ENCODE data around the gene DDA1.

DDA1 gene

GRCh38 chr19:17327068-17327653, 17.8 kb downstream of the DDA1 start:
- H3F3A ChIP-seq (ENCODE audit: insufficient read depth), result peaks cover 7% of the 10 kb centered on the region; the same call in 1 of the 2 replicates
- H3K4me3 ChIP-seq (ENCODE audit: insufficient read depth, low read length, poor library complexity, severe bottlenecking), result no peak overlapping the region
- no peak overlapping the region for H3K4me2 ChIP-seq (ENCODE audit: low read depth, low read length, poor library complexity, severe bottlenecking)
- H3K79me2 ChIP-seq (ENCODE audit: insufficient read depth, low read length), result no peaks in the 10 kb centered on the region
- H3K9me3 ChIP-seq (ENCODE audit: insufficient read depth, low read length), result no peaks in the 10 kb centered on the region
- no peaks in the 10 kb centered on the region for H4K20me1 ChIP-seq (ENCODE audit: low read depth, low read length)
- TF ChIP-seq EZH2phosphoT487 (conservative IDR thresholded peaks at IDR 0.05; ENCODE audit: low read length), result no peak
- TF ChIP-seq, protein P1, sequence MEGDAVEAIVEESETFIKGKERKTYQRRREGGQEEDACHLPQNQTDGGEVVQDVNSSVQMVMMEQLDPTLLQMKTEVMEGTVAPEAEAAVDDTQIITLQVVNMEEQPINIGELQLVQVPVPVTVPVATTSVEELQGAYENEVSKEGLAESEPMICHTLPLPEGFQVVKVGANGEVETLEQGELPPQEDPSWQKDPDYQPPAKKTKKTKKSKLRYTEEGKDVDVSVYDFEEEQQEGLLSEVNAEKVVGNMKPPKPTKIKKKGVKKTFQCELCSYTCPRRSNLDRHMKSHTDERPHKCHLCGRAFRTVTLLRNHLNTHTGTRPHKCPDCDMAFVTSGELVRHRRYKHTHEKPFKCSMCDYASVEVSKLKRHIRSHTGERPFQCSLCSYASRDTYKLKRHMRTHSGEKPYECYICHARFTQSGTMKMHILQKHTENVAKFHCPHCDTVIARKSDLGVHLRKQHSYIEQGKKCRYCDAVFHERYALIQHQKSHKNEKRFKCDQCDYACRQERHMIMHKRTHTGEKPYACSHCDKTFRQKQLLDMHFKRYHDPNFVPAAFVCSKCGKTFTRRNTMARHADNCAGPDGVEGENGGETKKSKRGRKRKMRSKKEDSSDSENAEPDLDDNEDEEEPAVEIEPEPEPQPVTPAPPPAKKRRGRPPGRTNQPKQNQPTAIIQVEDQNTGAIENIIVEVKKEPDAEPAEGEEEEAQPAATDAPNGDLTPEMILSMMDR (IDR thresholded peaks at IDR 0.05; ENCODE audit: insufficient read depth, low read length, poor library complexity, severe bottlenecking), result no peak
- H2AFZ ChIP-seq (ENCODE audit: low read depth, low read length, severe bottlenecking), result no peak overlapping the region
- no peaks in the 10 kb centered on the region for H3K27me3 ChIP-seq (ENCODE audit: low read length)
- no peak overlapping the region for H3K27ac ChIP-seq (ENCODE audit: low read depth, low read length)
- no peaks in the 10 kb centered on the region for H3K9me2 ChIP-seq (replicated peaks; ENCODE audit: insufficient read depth, low read length)
- H3K9ac ChIP-seq (ENCODE audit: low read length), result no peak overlapping the region
- no peaks in the 10 kb centered on the region for H3K36me3 ChIP-seq (ENCODE audit: low read length)

DNA sequence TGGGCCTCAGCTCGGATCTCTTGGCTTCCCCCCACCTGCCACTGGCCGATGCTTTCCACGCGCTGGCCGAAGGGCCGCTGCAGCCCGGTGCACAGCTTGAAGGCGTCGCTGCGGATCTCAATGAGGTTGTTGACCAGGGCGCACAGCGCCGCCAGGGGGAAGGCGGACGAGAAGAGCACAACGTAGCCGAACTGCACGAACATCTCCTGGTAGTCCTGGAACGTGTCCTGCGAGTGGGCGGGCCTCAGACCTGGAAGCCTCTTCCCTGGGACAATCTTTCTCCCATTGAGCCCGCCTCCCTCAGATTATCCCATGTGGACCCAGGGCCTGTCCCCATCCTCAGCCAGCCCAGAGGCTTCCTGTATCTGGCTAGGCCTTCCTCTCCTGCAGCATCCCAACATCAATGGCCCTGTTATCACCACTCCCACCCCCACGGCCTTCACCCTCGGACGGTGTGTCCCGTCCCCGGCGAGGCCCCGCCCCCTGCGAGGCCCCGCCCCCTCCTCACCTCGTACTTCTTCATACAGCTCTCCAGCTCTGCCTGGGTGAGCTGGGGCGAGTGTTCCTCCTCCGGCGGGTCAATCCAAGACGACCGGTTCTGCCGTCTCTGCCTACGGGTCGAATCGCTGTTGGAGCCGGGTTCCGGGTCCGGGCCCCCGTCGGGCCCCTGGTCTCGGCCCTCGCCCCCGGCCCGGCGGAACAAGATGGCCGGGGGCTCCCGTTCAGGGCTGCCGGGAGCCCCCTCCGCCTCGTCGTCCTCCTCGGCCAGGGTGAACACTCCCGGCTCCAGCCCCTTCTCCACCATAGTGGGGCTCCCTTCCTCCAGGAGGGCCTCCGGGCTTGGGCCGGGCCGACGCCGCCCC, 18.5 kb downstream of the DDA1 start:
- H3K4me2 ChIP-seq (ENCODE audit: low read depth, low read length, poor library complexity, severe bottlenecking), result no peak overlapping the region

DNA sequence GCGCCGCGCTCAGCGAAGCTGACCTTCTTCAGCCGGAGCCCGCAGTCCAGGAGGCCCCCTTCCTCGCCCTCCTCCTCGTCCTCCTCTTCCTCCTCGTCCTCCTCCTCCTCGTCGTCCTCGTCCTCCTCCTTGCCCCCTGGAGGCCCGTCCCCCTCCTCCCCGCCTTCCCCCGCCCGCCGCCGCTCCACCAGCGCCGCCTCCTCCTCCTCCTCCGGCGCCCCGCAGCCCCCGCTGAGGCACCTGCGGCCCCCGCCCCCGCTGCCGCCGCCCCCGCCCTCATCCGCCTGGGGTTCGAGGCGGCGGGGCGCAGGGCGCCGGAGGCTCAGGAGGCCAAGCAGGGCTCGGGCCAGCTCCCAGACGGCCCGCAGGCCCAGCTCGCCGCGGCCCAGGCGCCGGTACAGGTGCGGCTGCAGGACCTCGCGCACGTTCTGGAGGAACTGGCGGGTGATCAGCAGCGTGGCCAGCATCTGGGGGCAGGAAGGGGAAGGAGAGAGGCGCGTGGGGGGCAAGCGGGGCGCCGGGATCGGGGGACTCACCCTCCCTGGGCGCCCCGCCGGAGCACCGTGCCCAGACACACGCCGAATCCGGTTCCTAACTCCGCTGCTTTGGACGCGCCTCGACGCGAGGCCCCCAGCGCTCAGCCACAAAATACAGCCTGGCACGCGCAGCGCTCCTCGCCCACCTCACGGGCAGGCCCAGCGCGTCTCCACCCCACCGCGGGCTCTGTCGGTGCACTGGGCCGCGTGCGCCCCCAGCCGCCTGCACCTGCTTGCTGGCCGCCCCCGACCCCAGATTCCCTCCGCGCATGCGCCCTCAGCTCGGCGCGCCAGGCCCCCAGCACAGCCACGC, 19.4 kb downstream of the DDA1 start:
- Histone ChIP-seq H3K79me2 (ENCODE audit: insufficient read depth, low read length) (no peaks in the 10 kb centered on the region), H3K4me3 (ENCODE audit: insufficient read depth, low read length, poor library complexity, severe bottlenecking) (no peak overlapping the region), H3K36me3 (ENCODE audit: low read length) (no peaks in the 10 kb centered on the region), H2AFZ (ENCODE audit: low read depth, low read length, severe bottlenecking) (no peak overlapping the region), H3K4me2 (ENCODE audit: low read depth, low read length, poor library complexity, severe bottlenecking) (no peak overlapping the region), H3K9ac (ENCODE audit: low read length) (no peak overlapping the region), H3F3A (ENCODE audit: insufficient read depth) (peaks cover 7% of the 10 kb centered on the region; the same call in 1 of the 2 replicates), H3K9me3 (ENCODE audit: insufficient read depth, low read length) (no peaks in the 10 kb centered on the region), H3K27ac (ENCODE audit: low read depth, low read length) (no peak overlapping the region), H3K9me2 (replicated peaks; ENCODE audit: insufficient read depth, low read length) (no peaks in the 10 kb centered on the region), H4K20me1 (ENCODE audit: low read depth, low read length) (no peaks in the 10 kb centered on the region), H3K27me3 (ENCODE audit: low read length) (no peaks in the 10 kb centered on the region)
- TF ChIP-seq, protein P1 (IDR thresholded peaks at IDR 0.05; ENCODE audit: insufficient read depth, low read length, poor library complexity, severe bottlenecking), result no peak
- TF ChIP-seq EZH2phosphoT487 (conservative IDR thresholded peaks at IDR 0.05; ENCODE audit: low read length), result no peak

More for the DNA sequence above, 18.5 kb downstream of the DDA1 start:
- Histone ChIP-seq H3K4me3 (ENCODE audit: insufficient read depth, low read length, poor library complexity, severe bottlenecking) (no peak overlapping the region), H3K27me3 (ENCODE audit: low read length) (no peaks in the 10 kb centered on the region), H3K27ac (ENCODE audit: low read depth, low read length) (no peak overlapping the region), H3F3A (ENCODE audit: insufficient read depth) (peaks cover 7% of the 10 kb centered on the region; the same call in 1 of the 2 replicates), H3K79me2 (ENCODE audit: insufficient read depth, low read length) (no peaks in the 10 kb centered on the region), H2AFZ (ENCODE audit: low read depth, low read length, severe bottlenecking) (no peak overlapping the region), H3K36me3 (ENCODE audit: low read length) (no peaks in the 10 kb centered on the region), H3K9me3 (ENCODE audit: insufficient read depth, low read length) (no peaks in the 10 kb centered on the region), H3K9ac (ENCODE audit: low read length) (no peak overlapping the region), H3K9me2 (replicated peaks; ENCODE audit: insufficient read depth, low read length) (no peaks in the 10 kb centered on the region), H4K20me1 (ENCODE audit: low read depth, low read length) (no peaks in the 10 kb centered on the region)
- TF ChIP-seq, protein P1 (IDR thresholded peaks at IDR 0.05; ENCODE audit: insufficient read depth, low read length, poor library complexity, severe bottlenecking), result no peak
- TF ChIP-seq EZH2phosphoT487 (conservative IDR thresholded peaks at IDR 0.05; ENCODE audit: low read length), result no peak
